ENCODE measurements around the gene NTF3.

Gene NTF3

DNA sequence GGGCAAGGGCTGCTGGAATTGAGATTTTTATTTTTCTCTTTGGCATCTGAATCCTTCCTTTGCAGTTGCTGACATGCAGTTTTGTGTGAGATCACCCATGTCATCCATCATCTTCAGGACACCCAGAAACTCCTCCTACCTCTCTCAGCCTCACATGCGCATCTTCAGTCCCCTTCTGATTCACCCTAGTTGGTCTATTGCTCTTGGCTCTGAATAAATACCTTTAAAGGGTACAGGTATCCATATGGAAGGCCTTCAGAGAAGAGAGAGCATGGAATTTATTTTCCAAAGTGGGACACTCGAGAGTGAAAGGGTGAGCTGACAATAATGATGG is 41.8 kb downstream of the NTF3 start:
- DNase-seq (ENCODE audit: extremely low read depth, low read depth): no peak
- TF ChIP-seq CTCF (IDR thresholded peaks at IDR 0.05; ENCODE audit: low read depth, low read length, missing control alignments): no peak
- no peak overlapping the region for H3K4me3 ChIP-seq (replicated peaks; ENCODE audit: low read depth, low read length)

GRCh38 chr12:5476356-5476755 is 44.4 kb downstream of the NTF3 start:
- H3K4me3 ChIP-seq (replicated peaks; ENCODE audit: low read depth, low read length): no peak overlapping the region

GRCh38 chr12:5478081-5478706 is 46.3 kb downstream of the NTF3 start:
- TF ChIP-seq CTCF (IDR thresholded peaks at IDR 0.05; ENCODE audit: low read depth, low read length, missing control alignments): no peak
- DNase-seq (ENCODE audit: extremely low read depth, low read depth): no peak
- H3K4me3 ChIP-seq (replicated peaks; ENCODE audit: low read depth, low read length): no peak overlapping the region

More at GRCh38 chr12:5476356-5476755, 44.4 kb downstream of the NTF3 start:
- DNase-seq (ENCODE audit: extremely low read depth, low read depth): no peak
- no peak for TF ChIP-seq CTCF (IDR thresholded peaks at IDR 0.05; ENCODE audit: low read depth, low read length, missing control alignments)

DNA sequence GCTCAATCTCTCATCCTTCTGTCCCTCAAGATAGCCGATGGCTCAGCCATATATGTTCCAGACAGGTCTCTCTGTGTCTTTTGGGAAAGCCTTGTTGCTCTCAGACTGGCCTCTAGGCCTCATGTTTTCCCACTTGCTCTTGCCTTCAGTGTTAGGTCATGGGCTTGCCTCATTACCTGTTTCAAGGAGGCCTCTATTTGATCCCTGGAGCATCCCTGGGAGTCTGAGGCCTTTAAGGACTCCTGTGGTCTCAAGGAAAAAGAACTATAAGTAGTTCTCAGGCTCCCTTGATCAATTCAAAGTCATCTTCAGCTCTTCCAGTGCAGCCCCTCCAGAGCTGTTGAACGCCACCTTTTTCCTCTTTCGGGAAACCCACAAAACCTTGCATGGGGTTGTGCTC is 47.9 kb downstream of the NTF3 start:
- TF ChIP-seq CTCF (IDR thresholded peaks at IDR 0.05; ENCODE audit: low read depth, low read length, missing control alignments): no peak
- H3K4me3 ChIP-seq (replicated peaks; ENCODE audit: low read depth, low read length): no peak overlapping the region
- no peak for DNase-seq (ENCODE audit: extremely low read depth, low read depth)

DNA sequence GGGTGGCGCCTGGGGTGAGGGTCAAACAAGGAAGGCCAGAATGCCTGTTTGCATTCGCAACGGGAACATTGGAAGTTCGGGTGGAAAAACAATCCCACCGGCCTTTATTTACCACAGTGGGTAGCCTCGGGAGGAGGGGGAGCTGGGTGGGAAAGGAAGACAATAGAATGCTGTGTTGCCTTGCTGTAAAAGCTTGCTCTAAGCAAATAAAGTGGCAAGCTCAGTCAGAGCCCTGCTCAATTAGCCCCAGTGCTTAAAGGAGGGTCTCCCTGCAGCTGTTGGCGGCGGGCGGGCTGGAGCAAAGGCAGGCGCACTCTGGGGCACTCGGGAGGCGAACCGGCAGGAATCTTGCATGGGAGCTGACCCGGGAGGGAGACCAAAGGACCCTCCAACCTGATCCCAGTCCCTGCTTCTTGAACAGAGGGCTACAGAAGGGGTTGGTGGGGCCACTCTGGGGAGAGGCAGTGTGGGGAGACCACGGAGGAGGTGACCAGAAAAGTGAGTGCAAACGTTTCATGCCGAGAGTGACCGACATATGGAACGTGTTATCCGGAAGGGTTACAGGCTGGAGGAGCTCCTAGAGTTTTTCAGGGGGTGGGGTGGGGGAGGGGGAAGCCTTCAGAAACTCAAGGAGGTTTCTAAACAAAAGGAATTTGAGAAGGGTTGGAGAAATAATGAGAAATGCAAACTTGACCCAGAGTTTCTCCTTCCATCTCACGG is 48.5 kb downstream of the NTF3 start:
- no peak overlapping the region for H3K4me3 ChIP-seq (replicated peaks; ENCODE audit: low read depth, low read length)
- no peak for TF ChIP-seq CTCF (IDR thresholded peaks at IDR 0.05; ENCODE audit: low read depth, low read length, missing control alignments)
- DNase-seq (ENCODE audit: extremely low read depth, low read depth): no peak

DNA sequence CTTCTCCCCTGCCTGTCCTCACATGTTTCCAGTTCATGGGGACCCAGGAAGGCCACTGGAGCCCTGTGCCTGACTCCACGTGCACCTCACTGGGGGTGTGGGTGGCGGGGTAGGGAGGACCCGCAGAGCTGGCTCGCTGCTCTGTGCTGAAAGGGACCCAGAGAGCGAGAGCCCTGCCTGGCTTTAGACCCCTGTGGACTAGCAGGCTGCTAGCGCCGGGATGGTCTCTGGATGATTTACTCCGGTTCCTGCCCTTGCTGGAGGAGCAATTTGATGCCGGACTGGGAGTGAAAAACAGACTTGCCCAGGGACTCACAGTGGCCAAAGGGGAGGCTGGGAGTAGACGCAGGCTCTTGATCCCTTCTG is 49.0 kb downstream of the NTF3 start:
- no peak for TF ChIP-seq CTCF (IDR thresholded peaks at IDR 0.05; ENCODE audit: low read depth, low read length, missing control alignments)
- H3K4me3 ChIP-seq (replicated peaks; ENCODE audit: low read depth, low read length): no peak overlapping the region
- no peak for DNase-seq (ENCODE audit: extremely low read depth, low read depth)

Measured in HFF-Myc (cell line).